ENCODE results near the gene HYOU1.

GRCh38 chr11:119051440-119052162, 5.4 kb downstream of the HYOU1 start:
- TF ChIP-seq CTCF (IDR thresholded peaks at IDR 0.05 in 4 of 5, conservative IDR thresholded peaks at IDR 0.05 in 1 of 5), result no peak
- TF ChIP-seq POLR2A (IDR thresholded peaks at IDR 0.05), result no peak
